HUES64 (cell line): ENCODE results near the gene CELF4.

Experiments used
- H3K27ac ChIP-seq: 2 replicates; pipeline ENCODE4 v1.7.0; 2013; ENCODE audit warnings: low read depth, low read length, inconsistent platforms
- H3K27me3 ChIP-seq: 2 replicates; pipeline ENCODE4 v1.6.1; 2013; ENCODE audit warnings: mild to moderate bottlenecking, low read length; ENCODE audit not compliant: insufficient read depth
- H3K36me3 ChIP-seq: 2 replicates; pipeline ENCODE4 v1.6.1; 2013; ENCODE audit warnings: mild to moderate bottlenecking, low read length; ENCODE audit not compliant: insufficient read depth
- H3K4me1 ChIP-seq: 2 replicates; pipeline ENCODE4 v1.6.1; 2013; ENCODE audit warnings: mild to moderate bottlenecking, low read length, moderate library complexity; ENCODE audit not compliant: insufficient read depth
- H3K4me3 ChIP-seq: 2 replicates; pipeline ENCODE4 v1.5.1; 2013; ENCODE audit warnings: mild to moderate bottlenecking, low read length, moderate library complexity
- H3K9ac ChIP-seq: 2 replicates; pipeline ENCODE4 v1.6.1; 2013; ENCODE audit warnings: mild to moderate bottlenecking, low read depth, low read length
- H3K9me3 ChIP-seq: 2 replicates; pipeline ENCODE4 v1.6.1; 2013; ENCODE audit warnings: low read depth, low read length; ENCODE audit not compliant: insufficient read depth
- WGBS: fragments of 150-250, 120-280 bp; methylation state at CpG from one replicate; pipeline ENCODE4 v1.1.7; 2013; ENCODE audit warnings: missing lambda C conversion rate; 5-methylcytosine and 5-hydroxymethylcytosine counted together

Gene CELF4

GRCh38 chr18:37424507-37424906 is 141.1 kb downstream of the CELF4 start:
- Histone ChIP-seq H3K27me3 (no peaks in the 10 kb centered on the region), H3K36me3 (no peaks in the 10 kb centered on the region), H3K4me1 (peaks cover 9% of the 10 kb centered on the region), H3K9me3 (no peaks in the 10 kb centered on the region), H3K4me3 (no peak overlapping the region), H3K9ac (no peak overlapping the region), H3K27ac (no peak overlapping the region)
- 95% methylated on average over 4 of the region's 4 CpGs for WGBS

DNA sequence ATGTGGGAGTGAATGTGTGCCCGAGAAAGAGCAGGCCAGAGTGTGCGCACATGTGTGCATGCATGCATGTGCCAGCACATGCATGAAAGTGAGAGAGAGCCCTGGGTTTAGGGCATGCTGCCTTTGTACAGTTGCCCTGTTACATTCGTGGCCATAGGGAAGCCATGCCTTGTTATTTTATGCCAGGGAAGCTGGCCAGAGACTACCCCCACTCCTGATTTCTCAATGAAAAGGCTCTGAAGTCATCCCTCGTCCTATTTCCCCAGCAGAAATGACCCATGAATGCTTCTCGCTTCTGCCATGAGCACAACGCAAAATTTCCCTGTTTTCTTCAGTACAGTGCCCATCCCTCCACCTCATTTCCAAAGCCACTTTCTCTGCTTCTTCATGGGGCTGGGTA is 143.0 kb downstream of the CELF4 start:
- Histone ChIP-seq H3K27me3 (no peaks in the 10 kb centered on the region), H3K4me3 (no peak overlapping the region), H3K9me3 (no peaks in the 10 kb centered on the region), H3K36me3 (no peaks in the 10 kb centered on the region), H3K27ac (no peak overlapping the region), H3K9ac (no peak overlapping the region), H3K4me1 (peaks cover 9% of the 10 kb centered on the region)
- 92% methylated on average over 6 of the region's 6 CpGs for WGBS

DNA sequence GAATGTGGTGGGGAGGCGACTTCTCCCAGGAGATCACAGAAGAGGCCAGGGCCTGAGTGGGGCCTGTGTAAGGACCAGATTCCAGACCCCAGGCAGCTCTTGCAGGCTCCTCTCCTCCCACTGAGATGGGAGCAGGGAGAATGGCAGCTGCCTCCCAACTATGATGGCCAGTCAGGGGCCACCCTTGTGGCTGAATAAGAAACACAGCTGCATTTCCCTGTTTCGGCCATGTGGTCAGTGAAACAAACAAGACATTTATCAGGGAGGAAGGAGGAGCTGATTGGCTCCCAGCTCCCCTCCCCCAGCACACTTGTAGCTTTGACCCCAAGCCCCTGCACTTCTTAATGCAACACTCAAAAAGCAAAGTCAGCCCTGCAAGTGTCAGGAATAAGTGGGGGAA is 143.5 kb downstream of the CELF4 start:
- Histone ChIP-seq H3K9me3 (no peaks in the 10 kb centered on the region), H3K36me3 (no peaks in the 10 kb centered on the region), H3K4me3 (no peak overlapping the region), H3K27me3 (no peaks in the 10 kb centered on the region), H3K27ac (no peak overlapping the region), H3K4me1 (peaks cover 9% of the 10 kb centered on the region), H3K9ac (no peak overlapping the region)
- WGBS, result 81% methylated on average over 2 of the region's 2 CpGs

DNA sequence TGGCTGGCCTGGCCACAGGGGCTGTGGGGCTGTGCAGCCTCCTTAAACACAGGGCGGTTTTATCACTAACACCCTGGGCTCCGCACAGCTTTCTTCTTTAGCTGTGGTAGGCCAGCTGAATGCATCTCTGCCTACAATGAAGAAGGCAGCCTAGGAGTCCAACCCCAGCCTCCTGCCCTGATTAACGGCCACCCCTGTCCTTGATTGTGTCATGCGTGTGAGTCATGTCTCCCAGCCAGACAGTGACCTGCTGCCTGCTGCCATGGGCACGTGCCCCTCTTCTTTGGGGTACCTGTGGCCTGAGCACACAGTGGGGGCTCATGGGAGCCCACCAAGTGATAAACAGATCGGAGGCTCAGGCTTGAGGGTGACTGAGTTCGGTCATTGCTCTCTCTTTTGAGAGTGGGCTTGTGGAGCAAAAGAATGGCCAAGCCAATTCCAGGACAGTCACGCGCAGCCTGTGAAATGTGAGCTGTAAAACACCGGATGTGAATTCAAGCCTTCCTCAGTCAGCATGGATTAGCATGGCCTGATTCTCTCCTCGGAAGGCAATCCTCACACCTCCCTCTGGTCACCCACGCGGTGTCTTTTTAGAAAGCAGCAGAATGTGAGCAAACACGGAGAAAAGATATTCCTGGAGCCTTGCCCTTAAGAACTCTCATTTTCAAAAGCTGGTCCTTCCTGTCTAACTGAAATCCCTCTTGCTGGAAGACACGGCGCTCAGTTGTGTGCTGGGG is 144.1 kb downstream of the CELF4 start:
- H3K36me3 ChIP-seq, result no peaks in the 10 kb centered on the region
- H3K4me3 ChIP-seq, result no peak overlapping the region
- H3K27ac ChIP-seq, result no peak overlapping the region
- H3K9me3 ChIP-seq, result no peaks in the 10 kb centered on the region
- H3K27me3 ChIP-seq, result no peaks in the 10 kb centered on the region
- H3K9ac ChIP-seq, result no peak overlapping the region
- H3K4me1 ChIP-seq, result peaks cover 9% of the 10 kb centered on the region
- 84% methylated on average over 16 of the region's 16 CpGs for WGBS

GRCh38 chr18:37420315-37420880 is 145.2 kb downstream of the CELF4 start:
- H3K4me1 ChIP-seq, result peaks cover 9% of the 10 kb centered on the region
- no peak overlapping the region for H3K4me3 ChIP-seq
- no peak overlapping the region for H3K9ac ChIP-seq
- H3K9me3 ChIP-seq, result no peaks in the 10 kb centered on the region
- no peaks in the 10 kb centered on the region for H3K27me3 ChIP-seq
- WGBS, result 87% methylated on average over 7 of the region's 7 CpGs
- H3K27ac ChIP-seq, result no peak overlapping the region
- H3K36me3 ChIP-seq, result no peaks in the 10 kb centered on the region

DNA sequence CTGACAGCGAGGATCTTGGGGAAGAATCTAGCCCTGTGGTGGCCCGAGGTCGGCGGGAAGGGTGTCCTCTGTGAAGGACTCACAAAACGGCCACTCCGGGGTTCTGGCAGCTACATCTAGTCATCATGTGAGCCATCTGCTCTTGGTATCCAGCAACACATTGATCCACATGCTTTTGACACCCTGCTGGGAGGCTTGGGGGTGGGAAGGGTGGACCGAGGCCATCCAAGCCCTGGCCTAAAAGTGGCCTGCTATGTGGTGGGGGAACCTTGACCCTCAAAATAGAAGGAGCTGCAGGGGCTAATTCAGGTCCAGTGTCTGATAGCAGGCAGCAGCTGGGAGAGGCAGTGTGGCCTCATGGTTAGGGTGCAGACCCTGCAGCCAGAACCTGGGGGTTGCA is 145.7 kb downstream of the CELF4 start:
- WGBS, result 92% methylated on average over 7 of the region's 7 CpGs
- H3K27ac ChIP-seq, result no peak overlapping the region
- no peaks in the 10 kb centered on the region for H3K27me3 ChIP-seq
- H3K36me3 ChIP-seq, result no peaks in the 10 kb centered on the region
- no peak overlapping the region for H3K4me3 ChIP-seq
- H3K4me1 ChIP-seq, result peaks cover 9% of the 10 kb centered on the region
- no peak overlapping the region for H3K9ac ChIP-seq
- no peaks in the 10 kb centered on the region for H3K9me3 ChIP-seq

DNA sequence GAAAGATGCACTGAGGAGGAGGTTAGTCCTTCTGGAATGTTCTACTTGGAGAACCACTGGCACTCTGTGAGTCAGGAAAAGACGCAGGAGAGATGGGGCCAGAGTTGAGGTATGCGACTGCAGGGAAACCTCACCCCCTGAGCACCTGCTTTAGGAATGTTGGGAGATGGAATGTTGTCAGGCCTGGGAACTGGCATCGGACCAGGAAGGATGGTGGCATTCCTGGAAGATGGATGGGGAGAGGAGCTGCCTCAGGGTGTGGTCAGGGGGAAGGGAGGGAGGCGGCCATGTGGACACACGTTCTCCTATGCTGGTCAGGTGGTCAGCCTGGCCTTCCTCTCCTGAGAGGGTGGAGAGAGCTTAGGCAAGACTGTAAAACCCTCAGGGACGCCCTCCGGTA is 146.3 kb downstream of the CELF4 start:
- Histone ChIP-seq H3K27me3 (no peaks in the 10 kb centered on the region), H3K27ac (no peak overlapping the region), H3K4me1 (peaks cover 9% of the 10 kb centered on the region), H3K4me3 (no peak overlapping the region), H3K9ac (no peak overlapping the region), H3K36me3 (no peaks in the 10 kb centered on the region), H3K9me3 (no peaks in the 10 kb centered on the region)
- 90% methylated on average over 7 of the region's 7 CpGs for WGBS

DNA sequence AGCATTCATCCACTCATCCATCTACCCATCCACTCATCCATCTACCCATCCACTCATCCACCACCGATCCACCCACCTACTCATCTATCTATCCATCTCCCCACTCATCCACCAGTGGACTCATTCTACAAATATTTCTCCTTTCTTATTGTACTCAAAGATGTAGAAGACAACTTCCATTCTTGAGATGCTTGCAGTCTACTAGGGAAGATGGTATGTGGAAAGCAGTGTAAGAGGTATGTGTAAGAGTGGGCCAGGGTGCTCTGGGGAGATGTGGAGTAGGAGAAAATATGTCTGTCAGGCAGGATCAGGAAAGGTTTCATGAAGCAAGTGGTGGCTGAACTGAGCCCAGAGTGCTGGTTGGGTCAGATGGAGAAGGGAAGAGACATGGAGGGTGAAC is 150.8 kb downstream of the CELF4 start:
- no peak overlapping the region for H3K9ac ChIP-seq
- no peaks in the 10 kb centered on the region for H3K27me3 ChIP-seq
- no peaks in the 10 kb centered on the region for H3K9me3 ChIP-seq
- H3K36me3 ChIP-seq, result no peaks in the 10 kb centered on the region
- H3K4me1 ChIP-seq, result no peaks in the 10 kb centered on the region; the same call in 1 of the 2 replicates
- H3K4me3 ChIP-seq, result no peak overlapping the region
- whole genome bisulfite sequencing, result 94% methylated on average over 1 of the region's 1 CpG
- no peak overlapping the region for H3K27ac ChIP-seq

GRCh38 chr18:37412829-37413228 is 152.8 kb downstream of the CELF4 start:
- Histone ChIP-seq H3K4me1 (no peaks in the 10 kb centered on the region), H3K27ac (no peak overlapping the region), H3K27me3 (no peaks in the 10 kb centered on the region), H3K4me3 (no peak overlapping the region), H3K9me3 (no peaks in the 10 kb centered on the region), H3K36me3 (no peaks in the 10 kb centered on the region), H3K9ac (no peak overlapping the region)
- 94% methylated on average over 8 of the region's 8 CpGs for WGBS

- H3K27ac ChIP-seq, result no peak overlapping the region
- H3K27me3 ChIP-seq, result no peaks in the 10 kb centered on the region
- no peak overlapping the region for H3K9ac ChIP-seq
- no peaks in the 10 kb centered on the region for H3K36me3 ChIP-seq
- no peaks in the 10 kb centered on the region for H3K9me3 ChIP-seq
- no peak overlapping the region for H3K4me3 ChIP-seq
- H3K4me1 ChIP-seq, result no peaks in the 10 kb centered on the region
- WGBS, result 92% methylated on average over 3 of the region's 3 CpGs
Measured at GRCh38 chr18:37412333-37412732, 153.3 kb downstream of the CELF4 start.

DNA sequence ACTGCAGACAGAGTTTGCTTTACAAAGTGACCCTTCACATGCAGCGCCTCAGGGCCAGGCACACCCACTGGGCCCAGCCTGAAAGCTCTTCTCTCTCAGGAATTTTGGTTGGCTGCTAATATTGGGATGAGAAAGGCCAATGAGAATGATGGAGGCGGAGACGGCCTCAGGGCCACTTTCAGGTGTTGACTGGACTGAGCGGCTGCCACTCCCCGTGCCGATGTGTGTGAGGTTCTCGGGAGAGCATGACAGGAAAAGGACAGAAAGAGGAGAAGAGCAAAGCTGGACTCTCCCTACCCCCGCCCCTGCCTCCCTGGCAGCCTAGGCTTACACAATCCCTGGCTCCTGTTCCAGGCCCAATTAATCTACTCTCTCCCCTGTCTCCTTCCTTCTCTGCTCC is 155.7 kb downstream of the CELF4 start:
- Histone ChIP-seq H3K4me1 (no peaks in the 10 kb centered on the region), H3K9me3 (no peaks in the 10 kb centered on the region), H3K9ac (no peak overlapping the region), H3K27me3 (no peaks in the 10 kb centered on the region), H3K4me3 (no peak overlapping the region), H3K27ac (no peak overlapping the region), H3K36me3 (no peaks in the 10 kb centered on the region)
- WGBS, result 55% methylated on average over 8 of the region's 8 CpGs
